Gastrocnemius medialis (tissue), 4 donors: ENCODE data around the gene CAMK2D. TPM values are rescaled to one million over a fixed set of nuclear protein-coding genes. Genes with fewer than 3 reads are reported as not detected.

Experiments
- ATAC-seq, 2 donors: fragments of 150-250 bp; one replicate each; pipeline ENCODE4 v1.9.1; 2016
- DNase-seq, 2 donors: peaks; one replicate each; pipeline ENCODE4 v3.0.0-alpha.2; 2019
- H3K27ac ChIP-seq, 4 donors: fragments of 200-600 bp; sonication (generic); 1 replicate in 1 of 4; 2 replicates in 3 of 4; pipeline ENCODE4 v1.5.1; 2016 to 2018; ENCODE audit warnings: mild to moderate bottlenecking in 2 of 4, moderate library complexity in 1 of 4
- H3K27me3 ChIP-seq, 3 donors: fragments of 200-600 bp; sonication (generic) in 2 of 3; 1 replicate in 1 of 3; 2 replicates in 2 of 3; pipeline versions ENCODE4 v1.5.1 to v1.6.0; 2016 to 2019; ENCODE audit warnings: mild to moderate bottlenecking in 1 of 3, moderate library complexity in 1 of 3
- H3K36me3 ChIP-seq, 2 donors: fragments of 200-600 bp; sonication (generic) in 1 of 2; one replicate each; pipeline ENCODE4 v1.5.1; 2017 to 2018
- H3K4me1 ChIP-seq, 2 donors: fragments of 200-600 bp; sonication (generic) in 1 of 2; one replicate each; pipeline ENCODE4 v1.5.1; 2016 to 2017; ENCODE audit warnings: mild to moderate bottlenecking in 2 of 2
- H3K4me3 ChIP-seq, 4 donors: fragments of 200-600 bp; sonication (generic) in 3 of 4; 1 replicate in 1 of 4; 2 replicates in 3 of 4; pipeline ENCODE4 v1.5.1; 2016 to 2019; ENCODE audit warnings: mild to moderate bottlenecking in 2 of 4
- H3K9me3 ChIP-seq, 3 donors: fragments of 200-600 bp; sonication (generic) in 2 of 3; 1 replicate in 1 of 3; 2 replicates in 2 of 3; pipeline ENCODE4 v1.5.1; 2016 to 2019
- POLR2A ChIP-seq, 2 donors: fragments of 450-650 bp; IDR thresholded peaks; one replicate each; pipeline ENCODE4 v1.6.1; 2017; ENCODE audit warnings: antibody characterized with exemption in 2 of 2, mild to moderate bottlenecking in 2 of 2, moderate library complexity in 2 of 2
- in situ Hi-C, 4 donors: fragments of 200-750 bp; cut with MboI; loops; one replicate each; pipeline versions ENCODE4 v1.15.0 to v1.8.0; 2017; ENCODE audit warnings: low sequenced_read_pairs in 4 of 4
- intact Hi-C: fragments of 100-400 bp; cut with DNase I; formaldehyde crosslinking; loops from one replicate; pipeline ENCODE4 v1.15.1; 2023; ENCODE audit warnings: low total_unique reads
- total RNA-seq, 4 donors: library from RNA; depleted of rRNA; stranded (reverse); fragments of >200 nt; gene quantifications; one replicate each; pipeline versions ENCODE4 v1.1.0 to v1.2.3, GENCODE V29; 2016
- TF ChIP-seq, protein P1 (sequence below), 5 experiments: fragments of 450-650 bp in 3 of 5; fragments of 200-600 bp in 2 of 5; sonication (generic) in 2 of 5; IDR thresholded peaks in 4 of 5; conservative IDR thresholded peaks in 1 of 5; 1 replicate in 4 of 5; 2 replicates in 1 of 5; pipeline ENCODE4 v1.5.1; 2016 to 2019; ENCODE audit warnings: antibody characterized with exemption in 5 of 5, mild to moderate bottlenecking in 3 of 5, moderate library complexity in 3 of 5

CAMK2D gene
- total RNA-seq, 4 donors from 2014 or later = 73.2 to 149 (median 119) TPM

- in situ Hi-C loops = no loop called here
- H3K4me3 ChIP-seq = no peak overlapping the region
- no peak for TF ChIP-seq POLR2A (IDR thresholded peaks at IDR 0.05)
- TF ChIP-seq, protein P1, sequence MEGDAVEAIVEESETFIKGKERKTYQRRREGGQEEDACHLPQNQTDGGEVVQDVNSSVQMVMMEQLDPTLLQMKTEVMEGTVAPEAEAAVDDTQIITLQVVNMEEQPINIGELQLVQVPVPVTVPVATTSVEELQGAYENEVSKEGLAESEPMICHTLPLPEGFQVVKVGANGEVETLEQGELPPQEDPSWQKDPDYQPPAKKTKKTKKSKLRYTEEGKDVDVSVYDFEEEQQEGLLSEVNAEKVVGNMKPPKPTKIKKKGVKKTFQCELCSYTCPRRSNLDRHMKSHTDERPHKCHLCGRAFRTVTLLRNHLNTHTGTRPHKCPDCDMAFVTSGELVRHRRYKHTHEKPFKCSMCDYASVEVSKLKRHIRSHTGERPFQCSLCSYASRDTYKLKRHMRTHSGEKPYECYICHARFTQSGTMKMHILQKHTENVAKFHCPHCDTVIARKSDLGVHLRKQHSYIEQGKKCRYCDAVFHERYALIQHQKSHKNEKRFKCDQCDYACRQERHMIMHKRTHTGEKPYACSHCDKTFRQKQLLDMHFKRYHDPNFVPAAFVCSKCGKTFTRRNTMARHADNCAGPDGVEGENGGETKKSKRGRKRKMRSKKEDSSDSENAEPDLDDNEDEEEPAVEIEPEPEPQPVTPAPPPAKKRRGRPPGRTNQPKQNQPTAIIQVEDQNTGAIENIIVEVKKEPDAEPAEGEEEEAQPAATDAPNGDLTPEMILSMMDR (IDR thresholded peaks at IDR 0.05 in 4 of 5, conservative IDR thresholded peaks at IDR 0.05 in 1 of 5) = no peak
- H3K4me1 ChIP-seq = peaks cover 17 to 29% of the 10 kb centered on the region in 2 donors
- peaks cover 0 to 16% of the 10 kb centered on the region in 2 donors for H3K36me3 ChIP-seq
- peak overlapping the region in 3 of 4 donors; percentile 86 to 89 (median 89) for H3K27ac ChIP-seq
- peaks cover 0 to 3% (median 0%) of the 10 kb centered on the region in 3 donors for H3K9me3 ChIP-seq
- DNase-seq (no peak), ATAC-seq (no peak)
- intact Hi-C loops = no loop called here
- no peaks in the 10 kb centered on the region for H3K27me3 ChIP-seq
Measured at GRCh38 chr4:113480109-113480508, 281.4 kb downstream of the CAMK2D start.

GRCh38 chr4:113478032-113478431 lies 283.5 kb downstream of the CAMK2D start:
- Histone ChIP-seq H3K4me3 (no peak overlapping the region), H3K9me3 (peaks cover 0 to 3% (median 0%) of the 10 kb centered on the region in 3 donors), H3K27ac (peak overlapping the region in 2 of 4 donors; percentile 89), H3K4me1 (peaks cover 33 to 36% of the 10 kb centered on the region in 2 donors), H3K36me3 (peaks cover 0 to 16% of the 10 kb centered on the region in 2 donors), H3K27me3 (no peaks in the 10 kb centered on the region)
- in situ Hi-C loops (no loop called here), intact Hi-C loops (no loop called here)
- DNase-seq (no peak), ATAC-seq (no peak)
- no peak for TF ChIP-seq POLR2A (IDR thresholded peaks at IDR 0.05)
- TF ChIP-seq, protein P1 (IDR thresholded peaks at IDR 0.05 in 4 of 5, conservative IDR thresholded peaks at IDR 0.05 in 1 of 5) = no peak

GRCh38 chr4:113476800-113477199 lies 284.7 kb downstream of the CAMK2D start:
- DNase-seq = no peak
- H3K4me3 ChIP-seq = no peak overlapping the region
- no peak for ATAC-seq
- intact Hi-C loops = no loop called here
- H3K27ac ChIP-seq = no peak overlapping the region
- H3K36me3 ChIP-seq = peaks cover 0 to 16% of the 10 kb centered on the region in 2 donors
- TF ChIP-seq, protein P1 (IDR thresholded peaks at IDR 0.05 in 4 of 5, conservative IDR thresholded peaks at IDR 0.05 in 1 of 5) = no peak
- no peak for TF ChIP-seq POLR2A (IDR thresholded peaks at IDR 0.05)
- peaks cover 0 to 3% (median 0%) of the 10 kb centered on the region in 3 donors for H3K9me3 ChIP-seq
- H3K27me3 ChIP-seq = no peaks in the 10 kb centered on the region
- H3K4me1 ChIP-seq = peaks cover 25 to 38% of the 10 kb centered on the region in 2 donors
- in situ Hi-C loops = no loop called here

DNA sequence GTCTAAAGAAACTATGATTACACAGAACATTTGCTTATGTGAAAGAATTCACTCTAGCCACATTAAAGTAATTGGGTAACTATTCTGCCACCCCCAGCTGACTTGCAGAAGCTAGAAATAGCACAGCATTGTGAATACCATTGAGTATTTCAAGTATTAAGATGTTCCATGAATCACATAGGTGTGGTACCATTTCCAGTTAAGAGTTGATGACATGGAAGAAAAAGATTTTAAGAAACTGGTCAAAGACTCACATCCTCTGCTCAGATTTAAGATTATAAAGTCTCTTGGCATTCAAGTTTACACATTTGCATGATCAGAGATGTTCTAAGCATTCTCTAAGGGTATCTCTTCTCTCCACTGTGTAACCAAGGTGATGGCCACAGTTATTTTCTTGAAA lies 287.5 kb downstream of the CAMK2D start:
- ATAC-seq = peak; percentile 66 to 69
- Histone ChIP-seq H3K4me3 (no peak overlapping the region), H3K4me1 (peaks cover 42 to 52% of the 10 kb centered on the region in 2 donors), H3K27me3 (no peaks in the 10 kb centered on the region), H3K36me3 (peaks cover 0 to 16% of the 10 kb centered on the region in 2 donors), H3K9me3 (peaks cover 0 to 3% (median 0%) of the 10 kb centered on the region in 3 donors), H3K27ac (peak overlapping the region; percentile 49 to 95 (median 90))
- no peak for DNase-seq
- intact Hi-C loops (no loop called here), in situ Hi-C loops (no loop called here)
- no peak for TF ChIP-seq POLR2A (IDR thresholded peaks at IDR 0.05)
- TF ChIP-seq, protein P1 (IDR thresholded peaks at IDR 0.05 in 4 of 5, conservative IDR thresholded peaks at IDR 0.05 in 1 of 5) = no peak

GRCh38 chr4:113472864-113473263 lies 288.7 kb downstream of the CAMK2D start:
- TF ChIP-seq, protein P1 (IDR thresholded peaks at IDR 0.05 in 4 of 5, conservative IDR thresholded peaks at IDR 0.05 in 1 of 5) = no peak
- TF ChIP-seq POLR2A (IDR thresholded peaks at IDR 0.05) = no peak

More at GRCh38 chr4:113472864-113473263, 288.7 kb downstream of the CAMK2D start:
- H3K9me3 ChIP-seq = peaks cover 0 to 3% (median 0%) of the 10 kb centered on the region in 3 donors
- H3K4me3 ChIP-seq = no peak overlapping the region
- peaks cover 0 to 16% of the 10 kb centered on the region in 2 donors for H3K36me3 ChIP-seq
- H3K27ac ChIP-seq = peak overlapping the region; percentile 49 to 95 (median 90)
- no peaks in the 10 kb centered on the region for H3K27me3 ChIP-seq
- in situ Hi-C loops = no loop called here
- ATAC-seq (no peak), DNase-seq (no peak)
- peaks cover 52 to 60% of the 10 kb centered on the region in 2 donors for H3K4me1 ChIP-seq
- intact Hi-C loops = no loop called here
